ENCODE results near the gene SLC15A1.

DNA sequence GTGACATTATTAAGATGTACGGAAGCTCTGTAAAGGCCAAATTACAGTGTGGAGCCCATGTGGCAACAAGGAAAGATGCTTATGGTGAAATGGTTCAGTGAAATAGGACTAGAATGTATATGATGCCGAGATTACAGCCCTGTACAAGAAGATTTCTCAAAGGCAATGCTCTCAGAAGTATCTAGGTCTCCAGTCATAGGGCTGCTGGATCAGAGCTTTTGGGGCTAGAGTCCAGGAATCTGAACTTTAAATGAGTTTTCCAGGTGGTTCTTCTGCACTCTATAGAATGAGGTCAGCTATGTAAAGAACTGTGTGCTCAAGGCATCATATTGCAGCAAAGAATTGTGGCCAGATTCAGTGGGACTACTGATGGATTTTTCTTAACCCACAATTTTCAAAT lies 100.2 kb downstream of the SLC15A1 start:
- TF ChIP-seq, protein P1, sequence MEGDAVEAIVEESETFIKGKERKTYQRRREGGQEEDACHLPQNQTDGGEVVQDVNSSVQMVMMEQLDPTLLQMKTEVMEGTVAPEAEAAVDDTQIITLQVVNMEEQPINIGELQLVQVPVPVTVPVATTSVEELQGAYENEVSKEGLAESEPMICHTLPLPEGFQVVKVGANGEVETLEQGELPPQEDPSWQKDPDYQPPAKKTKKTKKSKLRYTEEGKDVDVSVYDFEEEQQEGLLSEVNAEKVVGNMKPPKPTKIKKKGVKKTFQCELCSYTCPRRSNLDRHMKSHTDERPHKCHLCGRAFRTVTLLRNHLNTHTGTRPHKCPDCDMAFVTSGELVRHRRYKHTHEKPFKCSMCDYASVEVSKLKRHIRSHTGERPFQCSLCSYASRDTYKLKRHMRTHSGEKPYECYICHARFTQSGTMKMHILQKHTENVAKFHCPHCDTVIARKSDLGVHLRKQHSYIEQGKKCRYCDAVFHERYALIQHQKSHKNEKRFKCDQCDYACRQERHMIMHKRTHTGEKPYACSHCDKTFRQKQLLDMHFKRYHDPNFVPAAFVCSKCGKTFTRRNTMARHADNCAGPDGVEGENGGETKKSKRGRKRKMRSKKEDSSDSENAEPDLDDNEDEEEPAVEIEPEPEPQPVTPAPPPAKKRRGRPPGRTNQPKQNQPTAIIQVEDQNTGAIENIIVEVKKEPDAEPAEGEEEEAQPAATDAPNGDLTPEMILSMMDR (conservative IDR thresholded peaks at IDR 0.05) = no peak
- TF ChIP-seq ZFX (IDR thresholded peaks at IDR 0.05) = no peak
